ENCODE data around the gene GOLGA7B. TPM values are rescaled to one million over a fixed set of nuclear protein-coding genes. Genes with fewer than 3 reads are reported as not detected.

The GOLGA7B gene
- total RNA-seq, 1 donor from 2014 or later: 0.30 TPM

- DNase-seq (ENCODE audit: low read depth, low spot score): no peak
- no peak overlapping the region for H3K27ac Mint-ChIP-seq (ENCODE audit: unreplicated experiment)
- TF ChIP-seq CTCF (conservative IDR thresholded peaks at IDR 0.05): no peak
- H3K9me3 Mint-ChIP-seq: no peaks in the 10 kb centered on the region
- peaks cover 4% of the 10 kb centered on the region for H3K27me3 Mint-ChIP-seq (ENCODE audit: low read depth)
- peaks cover 15% of the 10 kb centered on the region for H3K4me1 Mint-ChIP-seq
- H3K4me3 Mint-ChIP-seq: no peak overlapping the region
- H3K36me3 Mint-ChIP-seq (ENCODE audit: low read depth): no peaks in the 10 kb centered on the region
Measured at GRCh38 chr10:97810446-97810845, 39.2 kb upstream of the GOLGA7B start.

- Mint-ChIP-seq H3K36me3 (ENCODE audit: low read depth) (no peaks in the 10 kb centered on the region), H3K27me3 (ENCODE audit: low read depth) (peaks cover 4% of the 10 kb centered on the region), H3K4me3 (no peak overlapping the region), H3K4me1 (peaks cover 8% of the 10 kb centered on the region), H3K27ac (ENCODE audit: unreplicated experiment) (no peak overlapping the region), H3K9me3 (no peaks in the 10 kb centered on the region)
- no peak for TF ChIP-seq CTCF (conservative IDR thresholded peaks at IDR 0.05)
- DNase-seq (ENCODE audit: low read depth, low spot score): no peak
Measured at GRCh38 chr10:97811958-97812357, 37.7 kb upstream of the GOLGA7B start.

GRCh38 chr10:97812696-97813095 lies 36.9 kb upstream of the GOLGA7B start:
- TF ChIP-seq CTCF (conservative IDR thresholded peaks at IDR 0.05): no peak
- no peaks in the 10 kb centered on the region for H3K9me3 Mint-ChIP-seq
- H3K36me3 Mint-ChIP-seq (ENCODE audit: low read depth): no peaks in the 10 kb centered on the region
- H3K4me3 Mint-ChIP-seq: no peak overlapping the region
- no peak for DNase-seq (ENCODE audit: low read depth, low spot score)
- H3K4me1 Mint-ChIP-seq: peaks cover 8% of the 10 kb centered on the region
- no peak overlapping the region for H3K27ac Mint-ChIP-seq (ENCODE audit: unreplicated experiment)
- H3K27me3 Mint-ChIP-seq (ENCODE audit: low read depth): peaks cover 4% of the 10 kb centered on the region

GRCh38 chr10:97813311-97813710 lies 36.3 kb upstream of the GOLGA7B start:
- no peak for TF ChIP-seq CTCF (conservative IDR thresholded peaks at IDR 0.05)
- H3K36me3 Mint-ChIP-seq (ENCODE audit: low read depth): no peaks in the 10 kb centered on the region
- peaks cover 8% of the 10 kb centered on the region for H3K4me1 Mint-ChIP-seq
- no peak overlapping the region for H3K4me3 Mint-ChIP-seq
- H3K27me3 Mint-ChIP-seq (ENCODE audit: low read depth): peaks cover 4% of the 10 kb centered on the region
- DNase-seq (ENCODE audit: low read depth, low spot score): no peak
- no peaks in the 10 kb centered on the region for H3K9me3 Mint-ChIP-seq
- no peak overlapping the region for H3K27ac Mint-ChIP-seq (ENCODE audit: unreplicated experiment)

- DNase-seq (ENCODE audit: low read depth, low spot score): no peak
- Mint-ChIP-seq H3K9me3 (no peaks in the 10 kb centered on the region), H3K27ac (ENCODE audit: unreplicated experiment) (no peak overlapping the region), H3K27me3 (ENCODE audit: low read depth) (peaks cover 3% of the 10 kb centered on the region), H3K4me3 (no peak overlapping the region), H3K4me1 (peaks cover 8% of the 10 kb centered on the region), H3K36me3 (ENCODE audit: low read depth) (no peaks in the 10 kb centered on the region)
- no peak for TF ChIP-seq CTCF (conservative IDR thresholded peaks at IDR 0.05)
Measured at GRCh38 chr10:97814996-97815395, 34.6 kb upstream of the GOLGA7B start.

- H3K27me3 Mint-ChIP-seq (ENCODE audit: low read depth): peaks cover 6% of the 10 kb centered on the region
- no peak overlapping the region for H3K4me3 Mint-ChIP-seq
Measured at GRCh38 chr10:97816609-97817008, 33.0 kb upstream of the GOLGA7B start.

More at GRCh38 chr10:97816609-97817008, 33.0 kb upstream of the GOLGA7B start:
- no peak overlapping the region for H3K27ac Mint-ChIP-seq (ENCODE audit: unreplicated experiment)
- H3K9me3 Mint-ChIP-seq: no peaks in the 10 kb centered on the region
- peaks cover 7% of the 10 kb centered on the region for H3K4me1 Mint-ChIP-seq
- DNase-seq (ENCODE audit: low read depth, low spot score): no peak
- no peak for TF ChIP-seq CTCF (conservative IDR thresholded peaks at IDR 0.05)
- no peaks in the 10 kb centered on the region for H3K36me3 Mint-ChIP-seq (ENCODE audit: low read depth)

All from neural crest cell (in vitro differentiated cells).